ENCODE data around the gene RCHY1. TPM values are rescaled to one million over a fixed set of nuclear protein-coding genes. Genes with fewer than 3 reads are reported as not detected.

The RCHY1 gene
- total RNA-seq, 1 donor from 2014 or later, result 21.5 TPM

DNA sequence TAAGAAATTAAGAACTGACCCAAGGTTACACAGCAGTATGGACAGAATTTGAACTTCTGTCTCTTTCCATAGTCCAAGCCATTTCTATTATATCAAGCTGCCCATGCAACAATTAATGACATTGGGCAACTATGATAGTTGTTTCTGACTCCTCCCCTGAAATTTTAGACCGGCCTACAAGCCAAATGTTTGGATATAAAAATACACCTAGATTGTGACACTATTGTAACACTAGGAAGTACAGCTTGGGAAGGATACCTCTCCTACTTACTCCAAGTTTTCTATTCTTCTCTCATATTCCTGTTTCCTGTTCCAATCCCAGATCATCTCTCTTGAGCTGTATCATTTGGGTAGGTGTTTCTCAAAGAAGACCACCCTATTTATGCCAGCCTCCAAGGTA lies 43.5 kb downstream of the RCHY1 start:
- no peaks in the 10 kb centered on the region for H3K36me3 Mint-ChIP-seq (ENCODE audit: unreplicated experiment)
- no peaks in the 10 kb centered on the region for H3K4me1 Mint-ChIP-seq (ENCODE audit: low read depth, unreplicated experiment)
- TF ChIP-seq, protein P1, sequence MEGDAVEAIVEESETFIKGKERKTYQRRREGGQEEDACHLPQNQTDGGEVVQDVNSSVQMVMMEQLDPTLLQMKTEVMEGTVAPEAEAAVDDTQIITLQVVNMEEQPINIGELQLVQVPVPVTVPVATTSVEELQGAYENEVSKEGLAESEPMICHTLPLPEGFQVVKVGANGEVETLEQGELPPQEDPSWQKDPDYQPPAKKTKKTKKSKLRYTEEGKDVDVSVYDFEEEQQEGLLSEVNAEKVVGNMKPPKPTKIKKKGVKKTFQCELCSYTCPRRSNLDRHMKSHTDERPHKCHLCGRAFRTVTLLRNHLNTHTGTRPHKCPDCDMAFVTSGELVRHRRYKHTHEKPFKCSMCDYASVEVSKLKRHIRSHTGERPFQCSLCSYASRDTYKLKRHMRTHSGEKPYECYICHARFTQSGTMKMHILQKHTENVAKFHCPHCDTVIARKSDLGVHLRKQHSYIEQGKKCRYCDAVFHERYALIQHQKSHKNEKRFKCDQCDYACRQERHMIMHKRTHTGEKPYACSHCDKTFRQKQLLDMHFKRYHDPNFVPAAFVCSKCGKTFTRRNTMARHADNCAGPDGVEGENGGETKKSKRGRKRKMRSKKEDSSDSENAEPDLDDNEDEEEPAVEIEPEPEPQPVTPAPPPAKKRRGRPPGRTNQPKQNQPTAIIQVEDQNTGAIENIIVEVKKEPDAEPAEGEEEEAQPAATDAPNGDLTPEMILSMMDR (IDR thresholded peaks at IDR 0.05; ENCODE audit: partially characterized antibody, unreplicated experiment), result no peak
- no peak overlapping the region for H3K4me3 Mint-ChIP-seq (ENCODE audit: unreplicated experiment)
- H3K9me3 Mint-ChIP-seq (ENCODE audit: unreplicated experiment), result no peaks in the 10 kb centered on the region
- no peak for DNase-seq
- no peaks in the 10 kb centered on the region for H3K27me3 Mint-ChIP-seq (ENCODE audit: unreplicated experiment)
- H3K27ac Mint-ChIP-seq (ENCODE audit: unreplicated experiment), result no peak overlapping the region

DNA sequence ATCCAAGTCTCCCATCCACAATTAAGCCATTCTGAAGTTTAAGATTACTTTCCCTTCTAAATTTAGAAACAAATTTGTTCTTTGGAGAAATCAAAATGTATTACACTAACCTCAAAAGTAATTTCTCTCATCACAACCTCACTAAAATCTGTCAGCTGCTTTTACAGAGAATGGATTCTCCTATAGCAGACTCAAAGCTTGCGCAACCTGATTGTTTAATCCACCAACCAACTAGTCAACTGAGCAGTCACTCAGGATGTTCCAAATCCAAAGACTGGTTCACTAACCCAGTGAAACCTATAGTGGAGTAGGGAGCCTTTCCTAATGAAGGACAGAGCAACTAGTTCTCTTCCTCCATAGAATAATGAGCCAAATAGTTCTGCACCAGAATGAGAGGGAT lies 44.3 kb downstream of the RCHY1 start:
- Mint-ChIP-seq H3K9me3 (ENCODE audit: unreplicated experiment) (no peaks in the 10 kb centered on the region), H3K27ac (ENCODE audit: unreplicated experiment) (no peak overlapping the region), H3K36me3 (ENCODE audit: unreplicated experiment) (no peaks in the 10 kb centered on the region), H3K4me3 (ENCODE audit: unreplicated experiment) (no peak overlapping the region), H3K4me1 (ENCODE audit: low read depth, unreplicated experiment) (no peaks in the 10 kb centered on the region), H3K27me3 (ENCODE audit: unreplicated experiment) (no peaks in the 10 kb centered on the region)
- TF ChIP-seq, protein P1 (IDR thresholded peaks at IDR 0.05; ENCODE audit: partially characterized antibody, unreplicated experiment), result no peak
- no peak for DNase-seq

DNA sequence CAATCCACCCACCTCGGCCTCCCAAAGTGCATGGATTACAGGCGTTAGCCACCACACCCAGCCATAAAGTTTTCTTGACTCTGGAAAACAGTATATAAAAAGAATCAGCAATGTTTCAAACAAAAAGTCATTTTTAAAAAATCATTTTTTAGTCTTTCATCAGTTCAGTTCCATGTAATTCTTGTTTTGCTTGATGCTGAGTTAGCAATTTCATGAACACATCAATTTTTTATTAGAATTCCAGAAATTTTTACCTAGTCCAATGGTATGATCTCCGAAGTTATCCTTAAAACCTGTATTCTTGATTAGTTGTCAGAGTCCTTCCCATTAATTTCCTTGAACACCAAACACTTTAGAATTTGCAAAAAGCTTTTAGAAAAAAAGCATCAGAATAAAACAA lies 56.8 kb downstream of the RCHY1 start:
- Mint-ChIP-seq H3K27me3 (ENCODE audit: unreplicated experiment) (no peaks in the 10 kb centered on the region), H3K36me3 (ENCODE audit: unreplicated experiment) (no peaks in the 10 kb centered on the region), H3K4me1 (ENCODE audit: low read depth, unreplicated experiment) (no peaks in the 10 kb centered on the region), H3K4me3 (ENCODE audit: unreplicated experiment) (no peak overlapping the region), H3K9me3 (ENCODE audit: unreplicated experiment) (peaks cover 1% of the 10 kb centered on the region), H3K27ac (ENCODE audit: unreplicated experiment) (no peak overlapping the region)
- no peak for DNase-seq
- TF ChIP-seq, protein P1 (IDR thresholded peaks at IDR 0.05; ENCODE audit: partially characterized antibody, unreplicated experiment), result no peak

DNA sequence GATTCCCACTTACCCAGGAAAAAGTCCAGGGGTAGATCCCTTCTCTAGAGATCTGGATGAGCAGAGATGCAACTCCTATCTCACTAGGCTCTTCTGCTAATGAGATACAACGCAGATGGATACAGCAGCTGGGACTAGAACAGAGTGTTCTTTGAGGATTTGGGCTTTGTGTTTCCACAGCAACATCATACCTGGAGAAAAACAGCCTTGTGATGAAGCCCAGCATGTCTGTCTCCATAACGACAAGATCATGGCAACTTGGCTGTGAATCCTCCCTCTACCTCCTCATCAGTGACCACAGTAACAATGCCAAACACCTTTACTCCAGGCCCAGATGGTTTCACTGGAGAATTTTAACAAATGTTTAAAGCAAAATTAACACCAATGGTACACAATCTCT lies 80.1 kb downstream of the RCHY1 start:
- no peak for DNase-seq

DNA sequence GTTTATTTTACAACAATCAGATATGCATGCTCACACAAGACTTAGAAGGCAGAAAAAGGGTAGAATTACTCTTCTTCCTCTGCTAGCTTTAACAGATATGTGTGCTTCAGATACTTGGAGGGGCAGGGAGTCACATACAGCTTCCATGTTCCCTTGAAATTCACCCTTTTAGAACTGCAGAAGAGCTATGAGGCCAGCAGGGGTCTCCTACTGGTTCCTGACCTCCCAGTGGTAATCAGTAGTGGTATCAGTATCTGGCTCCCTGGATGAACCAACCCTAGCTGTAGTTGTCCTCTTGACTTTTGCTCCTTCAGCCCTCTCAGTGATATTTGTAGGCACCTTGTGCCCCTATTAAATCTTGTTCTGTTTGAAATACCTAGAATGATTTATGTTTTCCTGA lies 81.5 kb downstream of the RCHY1 start:
- no peak for DNase-seq
- no peaks in the 10 kb centered on the region for H3K27me3 Mint-ChIP-seq (ENCODE audit: unreplicated experiment)
- H3K27ac Mint-ChIP-seq (ENCODE audit: unreplicated experiment), result no peak overlapping the region
- peaks cover 1% of the 10 kb centered on the region for H3K9me3 Mint-ChIP-seq (ENCODE audit: unreplicated experiment)
- H3K4me1 Mint-ChIP-seq (ENCODE audit: low read depth, unreplicated experiment), result no peaks in the 10 kb centered on the region
- TF ChIP-seq, protein P1 (IDR thresholded peaks at IDR 0.05; ENCODE audit: partially characterized antibody, unreplicated experiment), result peak; percentile 12
- H3K36me3 Mint-ChIP-seq (ENCODE audit: unreplicated experiment), result no peaks in the 10 kb centered on the region
- H3K4me3 Mint-ChIP-seq (ENCODE audit: unreplicated experiment), result no peak overlapping the region

More for the DNA sequence above, 80.1 kb downstream of the RCHY1 start:
- Mint-ChIP-seq H3K27me3 (ENCODE audit: unreplicated experiment) (no peaks in the 10 kb centered on the region), H3K27ac (ENCODE audit: unreplicated experiment) (no peak overlapping the region), H3K4me1 (ENCODE audit: low read depth, unreplicated experiment) (no peaks in the 10 kb centered on the region), H3K9me3 (ENCODE audit: unreplicated experiment) (peaks cover 1% of the 10 kb centered on the region), H3K36me3 (ENCODE audit: unreplicated experiment) (no peaks in the 10 kb centered on the region), H3K4me3 (ENCODE audit: unreplicated experiment) (no peak overlapping the region)
- TF ChIP-seq, protein P1 (IDR thresholded peaks at IDR 0.05; ENCODE audit: partially characterized antibody, unreplicated experiment), result no peak

All from glutamatergic neuron (in vitro differentiated cells).